AG09319 (cell line): ENCODE measurements around the gene GUK1.
"Not testable (repeated sequence)": the region's sequence is repeated elsewhere in the genome, so short reads cannot be mapped to it uniquely, and the experiment has no call there.

Source experiments
- DNase-seq: peaks from one replicate; pipeline ENCODE4 v3.0.0-alpha.2; 2010; ENCODE audit warnings: low read depth; ENCODE audit errors: extremely low read depth
- CTCF ChIP-seq: IDR thresholded peaks from 2 replicates; pipeline ENCODE4 v1.5.1; 2011; ENCODE audit warnings: low read depth, mild to moderate bottlenecking, inconsistent platforms, low read length, moderate library complexity

The GUK1 gene

GRCh38 chr1:228168563-228169270, 28.6 kb downstream of the GUK1 start:
- no peak for TF ChIP-seq CTCF
- no peak for DNase-seq

- no peak for DNase-seq
- no peak for TF ChIP-seq CTCF
Observed at GRCh38 chr1:228169345-228169744, 29.3 kb downstream of the GUK1 start.

- TF ChIP-seq CTCF, result no peak
- no peak for DNase-seq
Observed at GRCh38 chr1:228170666-228171065, 30.6 kb downstream of the GUK1 start.

GRCh38 chr1:228171221-228171891, 31.3 kb downstream of the GUK1 start:
- no peak for TF ChIP-seq CTCF
- DNase-seq, result no peak

- DNase-seq, result no peak
- no peak for TF ChIP-seq CTCF
Observed at GRCh38 chr1:228172591-228173527, 32.8 kb downstream of the GUK1 start.

- not testable (repeated sequence) for DNase-seq
Observed at GRCh38 chr1:228173528-228174481, 33.7 kb downstream of the GUK1 start.
